Measurements from ENCODE around the gene HSD17B8. TPM values are rescaled to one million over a fixed set of nuclear protein-coding genes. Genes with fewer than 3 reads are reported as not detected.

The HSD17B8 gene
- total RNA-seq, 1 experiment from 2014 or later = 4.2 TPM

GRCh38 chr6:33203443-33204164, 851 bp upstream of the HSD17B8 start:
- no peaks in the 10 kb centered on the region for H3F3A ChIP-seq (ENCODE audit: low read length, unreplicated experiment)
- TF ChIP-seq CTCF (conservative IDR thresholded peaks at IDR 0.05; ENCODE audit: low read depth, low read length) (no peak), EZH2 (IDR thresholded peaks at IDR 0.05; ENCODE audit: low read length, unreplicated experiment) (no peak), EZH2phosphoT487 (IDR thresholded peaks at IDR 0.05; ENCODE audit: borderline replicate concordance, low read length) (no peak)
- no peak overlapping the region for H3K27ac ChIP-seq (ENCODE audit: low read length)
- peaks cover 21% of the 10 kb centered on the region for H3K36me3 ChIP-seq (ENCODE audit: low read depth, low read length)
- no TSS peak for BruUV-seq (replicated peaks)
- no peaks in the 10 kb centered on the region for H3K9me3 ChIP-seq (ENCODE audit: low read length)
- H3K4me2 ChIP-seq (ENCODE audit: low read length) = peak overlapping the region; percentile 99; the same call in 1 of the 2 replicates
- ChIA-PET CTCF (no interaction called here), POLR2A (ENCODE audit: unreplicated experiment) (interaction anchor here (0.5 kb wide), 1 partner anchor 246 kb away, joined by 3 read pairs; no protein-coding TSS in a partner anchor)
- peaks cover 48% of the 10 kb centered on the region for H3K4me1 ChIP-seq (ENCODE audit: insufficient read depth, low read length)
- no peaks in the 10 kb centered on the region for H3K9me2 ChIP-seq (replicated peaks; ENCODE audit: low read length)
- H3K79me2 ChIP-seq (ENCODE audit: low read length) = peaks cover 52% of the 10 kb centered on the region
- intact Hi-C loops (cut with micrococcal nuclease) = loop anchor here (10.0 kb wide), 2 partner anchors 71 to 211 kb away; partner anchors contain the start of genes B3GALT4, CUTA, PHF1 and RPS18
- H3K4me3 ChIP-seq (ENCODE audit: low read length) = no peak overlapping the region
- H2AFZ ChIP-seq (ENCODE audit: low read length) = no peak overlapping the region
- H4K20me1 ChIP-seq (ENCODE audit: low read length) = no peaks in the 10 kb centered on the region
- no peaks in the 10 kb centered on the region for H3K27me3 ChIP-seq (ENCODE audit: low read length)
- DNase-seq (no peak), ATAC-seq (no peak)
- H3K9ac ChIP-seq (ENCODE audit: low read length) = no peak overlapping the region

GRCh38 chr6:33204165-33204414, 365 bp upstream of the HSD17B8 start:
- BruUV-seq (replicated peaks) = no TSS peak
- intact Hi-C loops (cut with micrococcal nuclease) = loop anchor here (10.0 kb wide), 2 partner anchors 71 to 211 kb away; partner anchors contain the start of genes B3GALT4, CUTA, PHF1 and RPS18

More at GRCh38 chr6:33204165-33204414, 365 bp upstream of the HSD17B8 start:
- ChIA-PET POLR2A (ENCODE audit: unreplicated experiment) (no interaction called here), CTCF (no interaction called here)
- no peak for TF ChIP-seq CTCF (conservative IDR thresholded peaks at IDR 0.05; ENCODE audit: low read depth, low read length)
- TF ChIP-seq EZH2 (IDR thresholded peaks at IDR 0.05; ENCODE audit: low read length, unreplicated experiment) = no peak
- no peak for TF ChIP-seq EZH2phosphoT487 (IDR thresholded peaks at IDR 0.05; ENCODE audit: borderline replicate concordance, low read length)
- Histone ChIP-seq H3K9ac (ENCODE audit: low read length) (no peak overlapping the region), H3K79me2 (ENCODE audit: low read length) (peaks cover 53% of the 10 kb centered on the region), H3K9me2 (replicated peaks; ENCODE audit: low read length) (no peaks in the 10 kb centered on the region), H3K36me3 (ENCODE audit: low read depth, low read length) (peaks cover 21% of the 10 kb centered on the region), H3F3A (ENCODE audit: low read length, unreplicated experiment) (no peaks in the 10 kb centered on the region), H3K27ac (ENCODE audit: low read length) (no peak overlapping the region), H3K4me3 (ENCODE audit: low read length) (no peak overlapping the region), H3K4me1 (ENCODE audit: insufficient read depth, low read length) (peaks cover 52% of the 10 kb centered on the region), H3K4me2 (ENCODE audit: low read length) (peak overlapping the region; percentile 17; the same call in 1 of the 2 replicates), H4K20me1 (ENCODE audit: low read length) (no peaks in the 10 kb centered on the region), H3K27me3 (ENCODE audit: low read length) (no peaks in the 10 kb centered on the region), H2AFZ (ENCODE audit: low read length) (no peak overlapping the region), H3K9me3 (ENCODE audit: low read length) (no peaks in the 10 kb centered on the region)
- DNase-seq = no peak
- no peak for ATAC-seq

Data from PC-3 (cell line).